ENCODE measurements around the gene STARD9. TPM values are rescaled to one million over a fixed set of nuclear protein-coding genes. Genes with fewer than 3 reads are reported as not detected.
"Not testable (repeated sequence)": the region's sequence is repeated elsewhere in the genome, so short reads cannot be mapped to it uniquely, and the experiment has no call there.

Gene STARD9
- polyA plus RNA-seq, 1 donor: 18.0 TPM

DNA sequence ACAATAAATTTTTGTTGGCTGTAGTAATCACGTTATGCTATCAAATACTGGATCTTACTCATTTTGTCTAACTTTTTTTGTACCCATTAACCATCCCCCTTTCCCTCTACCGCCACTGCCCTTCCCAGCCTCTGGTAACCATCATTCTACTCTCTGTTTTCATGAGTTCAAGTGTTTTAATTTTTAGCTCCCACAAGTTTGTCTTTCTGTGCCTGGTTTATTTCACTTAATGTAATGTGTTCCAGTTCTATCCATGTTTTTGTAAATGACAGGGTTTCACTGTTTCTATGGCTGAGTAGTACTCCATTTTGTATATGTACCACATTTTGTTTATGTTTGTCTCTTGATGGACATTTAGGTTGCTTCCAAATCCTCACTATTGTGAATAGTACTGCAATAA is 52.1 kb downstream of the STARD9 start:
- DNase-seq: no peak

DNA sequence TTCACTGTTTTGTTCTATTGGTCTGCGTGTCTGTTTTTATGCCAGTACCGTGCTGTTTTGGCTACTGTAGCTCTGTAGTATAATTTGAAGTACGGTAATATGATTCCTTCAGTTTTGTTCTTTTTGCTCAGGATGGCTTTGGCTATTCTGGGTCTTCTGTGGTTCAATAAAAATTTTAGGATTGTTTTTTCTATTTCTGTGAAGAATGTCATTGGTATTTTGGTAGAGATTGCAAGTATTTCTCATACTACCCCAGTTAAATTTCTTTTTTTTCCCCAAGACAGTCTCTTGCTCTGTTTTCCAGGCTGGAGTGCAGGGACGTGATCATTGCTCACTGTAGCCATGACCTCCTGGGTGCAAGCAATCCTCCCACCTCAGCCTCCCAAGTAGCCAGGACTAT is 53.4 kb downstream of the STARD9 start:
- DNase-seq: no peak

DNA sequence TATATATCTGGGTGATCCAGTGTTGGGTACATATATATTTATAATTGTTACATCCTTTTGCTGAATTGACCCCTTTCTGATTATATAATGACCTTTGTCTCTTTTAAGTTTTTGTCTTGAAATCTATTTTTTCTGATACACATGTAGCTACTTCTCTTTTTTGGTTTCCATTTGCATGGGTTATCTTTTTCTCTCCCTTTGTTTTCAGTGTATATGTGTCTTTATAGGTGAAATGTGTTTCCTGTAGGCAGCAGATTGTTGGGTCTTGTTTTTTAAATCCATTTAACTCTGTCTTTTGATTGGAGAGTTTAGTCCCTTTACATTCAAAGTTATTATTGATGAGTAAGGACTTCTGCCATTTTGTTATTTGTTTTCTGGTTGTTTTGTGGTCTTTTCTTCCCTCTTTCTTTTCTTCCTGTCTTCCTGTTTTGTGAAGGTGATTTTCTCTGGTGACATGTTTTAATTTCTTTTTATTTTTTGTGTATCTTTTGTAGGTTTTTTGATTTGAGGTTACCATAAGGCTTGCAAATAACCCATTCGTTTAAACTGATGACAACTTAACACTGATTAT is 56.8 kb downstream of the STARD9 start:
- DNase-seq: no peak

DNA sequence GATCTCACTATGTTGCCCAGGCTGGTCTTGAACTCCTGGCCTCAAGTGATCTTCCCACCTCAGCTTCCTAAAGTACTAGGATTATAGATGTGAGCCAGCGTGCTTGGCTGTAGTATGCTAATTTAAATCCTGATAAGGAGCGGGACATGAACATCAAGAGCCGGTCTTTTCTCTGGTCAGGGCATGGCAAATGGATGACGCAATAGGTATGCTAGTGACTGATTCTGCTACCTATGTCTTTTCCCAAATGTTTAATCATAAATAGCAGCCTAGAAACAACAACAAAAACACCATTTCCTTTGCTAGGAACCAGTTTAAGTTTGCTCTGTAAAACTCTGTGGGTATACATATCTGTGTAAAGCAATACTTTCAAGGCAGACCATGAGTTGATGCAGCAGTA is 64.7 kb downstream of the STARD9 start:
- no peak for DNase-seq

DNA sequence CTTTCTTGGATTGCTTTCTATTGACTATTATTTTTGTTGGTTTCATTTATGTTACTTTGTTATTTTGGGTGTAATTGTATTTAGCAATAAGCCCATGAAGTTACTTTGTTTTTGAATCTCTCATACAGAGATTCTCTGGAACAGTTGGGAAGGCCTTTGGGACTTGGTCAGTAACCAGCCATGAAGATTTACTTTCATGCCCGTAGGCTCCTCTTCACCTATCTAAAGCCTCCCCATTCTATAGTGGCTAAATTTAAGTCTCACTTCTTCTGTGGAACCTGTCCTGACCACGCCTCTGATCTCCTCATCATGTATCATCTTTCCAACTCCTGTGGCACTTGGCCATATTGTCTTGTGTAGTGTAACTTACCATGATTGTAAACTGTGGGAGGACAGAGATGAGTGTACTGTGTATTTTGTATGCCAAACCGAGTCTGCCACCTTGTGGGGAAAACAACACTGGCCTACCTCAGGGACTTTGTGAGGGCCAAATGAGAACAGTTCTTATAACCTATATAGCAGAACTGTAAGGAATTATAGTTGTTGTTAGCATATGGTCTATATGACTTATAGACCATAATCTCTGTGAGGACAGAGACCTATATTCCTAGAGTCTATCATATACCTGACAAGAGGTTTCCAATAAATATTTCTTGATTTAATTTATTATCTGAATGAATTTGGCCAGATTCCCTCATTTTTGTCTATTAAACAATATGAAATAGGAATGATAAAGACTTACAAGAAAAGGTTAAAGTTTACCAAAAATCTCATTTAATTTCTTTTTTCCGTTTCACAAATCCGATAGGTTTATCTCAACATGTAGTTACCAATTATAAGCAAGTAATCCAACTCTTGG is 75.0 kb downstream of the STARD9 start:
- DNase-seq: peak; percentile 82

DNA sequence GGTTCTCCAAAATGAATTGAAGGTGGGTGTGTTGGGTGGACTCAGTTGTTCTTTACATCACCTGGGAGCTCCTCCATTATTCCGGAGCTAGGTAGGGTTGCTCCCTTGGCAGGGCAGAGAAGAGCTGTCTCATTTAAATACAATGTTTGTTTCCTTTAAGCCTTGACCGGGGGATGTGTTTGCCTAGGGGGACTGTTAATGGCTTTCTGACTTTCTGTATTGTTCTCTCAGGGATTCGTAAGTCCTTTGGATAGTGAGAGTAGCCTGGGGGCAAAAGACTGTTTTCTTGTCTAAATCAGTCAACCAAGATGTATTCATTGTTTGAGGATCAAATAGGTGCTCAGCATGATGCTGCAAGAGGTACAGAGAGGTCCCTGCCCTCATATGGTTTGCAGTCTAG is 90.4 kb downstream of the STARD9 start:
- DNase-seq: no peak

DNA sequence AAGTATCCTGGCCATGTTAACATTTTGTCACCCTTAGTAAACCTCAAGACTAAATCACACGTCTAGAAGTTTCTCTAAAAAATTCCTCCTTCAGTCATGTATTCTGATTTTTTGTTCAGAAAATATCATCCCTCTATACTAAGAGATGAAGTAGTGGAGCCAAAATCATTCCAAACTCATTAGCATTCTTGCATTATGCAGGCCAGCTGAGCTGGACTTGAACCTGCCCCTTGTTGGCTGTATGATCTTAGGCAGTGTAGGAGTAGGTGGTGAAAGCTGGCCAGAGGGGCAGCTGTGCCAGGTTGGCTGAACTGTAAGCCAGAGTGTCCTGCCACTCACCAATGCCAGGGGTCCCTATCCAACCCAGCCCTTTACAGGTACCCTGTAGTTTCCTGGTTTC is 92.4 kb downstream of the STARD9 start:
- DNase-seq: no peak

DNA sequence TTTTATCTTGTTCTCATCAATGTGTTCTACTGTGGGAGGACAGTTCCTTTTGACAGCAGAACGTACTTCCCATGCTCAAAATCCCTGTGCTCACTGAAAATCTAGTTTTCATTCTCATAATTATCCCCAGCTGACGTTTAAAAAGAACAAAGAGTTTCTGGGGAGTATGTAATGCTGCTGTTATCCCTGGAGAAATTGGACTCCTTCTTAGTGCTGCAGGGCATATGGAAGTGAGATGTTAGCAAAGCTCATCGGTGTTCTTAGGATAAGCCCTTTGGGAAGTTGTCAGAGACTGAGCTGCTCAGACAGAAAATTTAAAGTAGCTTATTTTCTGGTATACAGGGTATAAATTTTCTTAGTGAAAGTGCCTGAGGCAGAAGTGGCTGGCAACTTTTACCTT is 95.0 kb downstream of the STARD9 start:
- DNase-seq: no peak

DNA sequence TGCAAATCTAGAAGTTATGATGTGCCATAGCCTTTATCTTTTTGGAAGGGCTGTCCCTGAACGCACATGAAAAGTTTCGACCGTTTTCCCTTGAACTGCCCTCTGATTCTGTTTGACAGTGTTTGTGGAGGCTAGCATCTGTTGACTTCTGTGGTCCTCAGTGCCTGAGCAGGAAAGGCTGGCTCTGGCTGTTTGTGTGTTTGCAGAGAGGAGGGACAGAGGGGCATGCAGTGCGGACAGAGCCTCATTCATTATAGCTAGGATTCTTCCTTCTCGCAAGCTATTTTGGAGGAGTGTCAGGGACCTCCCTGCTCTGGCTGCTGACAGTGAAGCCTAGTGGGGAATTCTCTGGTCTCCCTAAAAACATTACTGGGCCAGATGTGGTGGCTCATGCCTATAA is 97.0 kb downstream of the STARD9 start:
- DNase-seq: no peak

DNA sequence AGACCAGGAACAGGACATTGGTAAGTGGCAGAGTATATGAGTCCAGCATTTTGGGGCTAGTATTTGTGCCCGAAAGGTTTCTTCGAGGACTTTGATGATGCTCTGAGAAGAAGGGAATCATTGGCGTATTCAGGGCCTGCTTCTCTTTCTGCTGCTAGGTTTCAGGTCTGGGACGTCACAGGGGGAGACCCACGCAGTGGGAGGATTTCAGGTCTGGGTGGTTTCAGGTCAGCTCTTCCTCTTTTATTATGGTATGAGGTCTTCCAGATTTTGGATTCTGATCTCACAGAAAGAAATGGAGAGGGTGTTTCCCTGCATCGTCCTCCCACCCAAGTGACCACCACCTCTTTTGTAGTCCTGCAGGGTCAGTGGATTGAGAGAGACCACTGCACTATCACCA is 99.1 kb downstream of the STARD9 start:
- DNase-seq: no peak

DNA sequence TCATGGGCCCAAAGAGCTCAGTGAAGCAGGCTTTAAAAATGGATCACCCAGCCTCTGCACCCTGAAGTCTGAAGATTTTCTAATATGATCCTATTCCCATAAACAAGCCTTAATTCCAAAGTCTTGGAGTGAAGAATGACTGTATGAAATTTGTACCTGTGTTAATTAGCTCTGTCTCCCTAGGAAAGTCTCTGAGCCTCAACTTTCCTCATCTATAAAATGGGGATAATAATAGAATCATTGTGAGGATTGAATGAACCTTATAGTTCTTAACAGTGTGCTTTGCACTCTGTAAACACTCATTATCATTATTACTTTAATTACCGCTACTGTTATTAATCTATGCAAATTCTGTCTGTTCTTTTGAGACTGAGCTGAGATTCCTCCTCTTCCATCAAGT is 99.6 kb downstream of the STARD9 start:
- DNase-seq: no peak

DNA sequence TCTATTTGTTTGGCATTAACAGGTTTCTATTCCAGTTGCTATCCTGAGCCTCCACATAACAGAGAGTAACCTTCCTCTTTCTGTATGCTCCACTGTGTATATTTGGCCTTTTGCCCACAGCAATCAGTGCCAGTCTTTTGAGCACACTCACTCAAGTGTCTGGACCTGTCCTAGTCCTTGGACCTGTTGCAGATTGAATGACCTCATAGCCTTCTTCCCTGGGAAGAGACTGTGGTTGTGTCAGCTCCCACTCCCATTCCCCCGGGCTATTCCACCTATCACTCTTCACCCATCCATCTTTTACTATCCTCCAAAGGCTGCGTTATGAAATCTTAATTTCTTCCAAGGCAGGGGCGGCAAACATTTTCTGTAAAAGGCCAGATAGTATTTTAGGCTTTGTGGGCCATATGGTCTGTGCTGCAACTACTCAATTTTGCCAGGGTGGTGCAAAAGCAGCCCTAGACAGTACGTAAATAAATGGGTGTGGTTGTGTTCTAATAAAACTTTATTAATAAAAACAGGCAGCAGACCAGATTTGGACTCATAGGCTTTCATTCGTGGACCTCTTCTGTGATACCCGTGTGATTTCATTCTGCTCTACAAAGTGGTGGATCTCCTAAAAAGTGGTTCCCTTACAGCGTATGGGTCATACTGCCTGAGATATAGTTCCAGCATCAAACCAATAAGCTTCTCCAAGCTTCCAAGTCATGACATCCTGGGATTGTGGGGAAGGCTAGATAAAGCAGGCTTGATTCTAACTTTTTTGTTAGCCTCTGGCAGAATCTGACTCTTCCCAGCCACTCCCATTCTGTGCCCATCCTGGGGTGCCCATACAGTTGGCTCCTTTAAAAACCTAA is 104.1 kb downstream of the STARD9 start:
- DNase-seq: no peak

DNA sequence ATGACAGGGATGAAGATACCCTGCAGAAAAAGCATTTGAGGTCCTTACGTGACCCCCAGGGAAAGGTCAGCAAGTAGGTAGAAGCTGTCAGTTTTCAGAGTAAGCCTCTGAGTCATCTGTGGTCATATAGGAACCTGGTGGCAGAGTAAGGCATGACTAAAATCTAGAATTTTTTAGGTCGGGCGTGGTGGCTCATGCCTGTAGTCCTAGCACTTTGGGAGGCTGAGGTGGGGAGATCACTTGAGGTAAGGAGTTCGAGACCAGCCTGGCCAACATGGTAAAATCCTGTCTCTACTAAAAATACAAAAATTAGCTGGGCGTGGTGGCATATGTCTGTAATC is 104.7 kb downstream of the STARD9 start:
- DNase-seq: not testable (repeated sequence)

DNA sequence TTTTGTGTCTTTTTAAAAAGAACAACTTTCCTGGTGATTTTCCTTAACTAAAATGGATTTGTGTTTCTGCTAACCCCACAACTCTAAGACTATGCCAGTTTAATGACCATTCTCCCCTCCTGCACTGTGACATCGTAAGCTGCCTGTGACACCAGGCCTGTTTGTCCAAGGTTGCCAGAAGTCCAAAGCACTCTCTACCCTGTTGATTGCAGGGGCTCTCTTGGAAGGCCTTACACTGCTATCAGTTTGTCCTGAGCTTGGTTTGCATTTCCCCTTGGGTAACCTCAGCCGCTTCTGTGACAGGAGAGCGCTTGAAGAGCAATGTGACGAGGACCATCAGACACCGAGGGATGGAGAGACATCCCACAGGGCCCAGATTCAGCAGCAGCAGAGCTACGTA is 105.7 kb downstream of the STARD9 start:
- DNase-seq: no peak

DNA sequence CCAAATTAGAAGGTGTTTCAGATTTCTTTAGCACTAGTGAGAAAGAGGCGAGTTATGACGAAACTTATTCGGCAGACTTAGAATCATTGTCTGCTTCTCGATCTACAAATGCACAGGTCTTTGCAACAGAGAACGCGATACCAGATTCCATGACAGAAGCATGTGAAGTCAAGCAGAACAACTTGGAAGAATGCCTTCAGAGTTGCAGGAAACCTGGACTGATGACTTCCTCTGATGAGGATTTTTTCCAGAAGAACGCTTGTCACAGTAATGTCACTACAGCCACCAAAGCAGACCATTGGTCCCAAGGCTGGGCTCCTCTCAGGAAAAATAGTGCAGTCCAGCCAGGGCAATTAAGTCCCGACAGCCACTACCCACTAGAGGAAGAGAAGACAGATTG is 110.9 kb downstream of the STARD9 start:
- DNase-seq: no peak

DNA sequence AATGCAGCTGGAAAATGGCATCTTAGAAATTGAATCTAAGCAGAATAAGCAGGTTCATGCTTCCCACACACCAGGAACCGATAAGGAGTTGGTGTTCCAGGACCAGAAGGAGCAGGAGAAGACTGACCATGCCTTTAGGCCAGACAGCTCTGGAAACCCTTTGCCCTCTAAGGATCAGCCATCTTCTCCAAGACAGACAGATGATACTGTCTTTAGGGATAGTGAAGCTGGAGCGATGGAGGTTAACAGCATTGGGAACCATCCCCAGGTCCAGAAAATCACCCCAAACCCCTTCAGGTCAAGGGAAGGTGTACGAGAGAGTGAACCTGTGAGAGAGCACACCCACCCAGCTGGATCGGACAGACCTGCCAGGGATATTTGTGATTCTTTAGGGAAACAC is 112.3 kb downstream of the STARD9 start:
- DNase-seq: no peak

DNA sequence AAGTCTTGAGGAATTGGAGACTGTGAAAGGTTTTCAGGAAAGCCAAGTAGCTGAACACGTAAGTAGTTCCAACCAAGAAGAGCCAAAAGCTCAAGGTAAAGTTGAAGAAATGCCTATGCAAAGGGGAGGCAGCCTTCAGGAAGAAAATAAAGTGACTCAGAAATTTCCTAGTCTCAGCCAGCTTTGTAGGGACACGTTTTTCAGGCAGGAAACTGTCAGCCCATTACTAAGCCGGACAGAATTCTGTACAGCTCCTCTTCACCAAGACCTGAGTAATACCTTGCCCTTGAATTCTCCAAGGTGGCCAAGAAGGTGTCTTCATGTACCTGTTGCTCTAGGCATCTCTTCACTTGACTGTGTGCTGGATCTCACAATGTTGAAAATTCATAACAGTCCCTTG is 112.9 kb downstream of the STARD9 start:
- no peak for DNase-seq

DNA sequence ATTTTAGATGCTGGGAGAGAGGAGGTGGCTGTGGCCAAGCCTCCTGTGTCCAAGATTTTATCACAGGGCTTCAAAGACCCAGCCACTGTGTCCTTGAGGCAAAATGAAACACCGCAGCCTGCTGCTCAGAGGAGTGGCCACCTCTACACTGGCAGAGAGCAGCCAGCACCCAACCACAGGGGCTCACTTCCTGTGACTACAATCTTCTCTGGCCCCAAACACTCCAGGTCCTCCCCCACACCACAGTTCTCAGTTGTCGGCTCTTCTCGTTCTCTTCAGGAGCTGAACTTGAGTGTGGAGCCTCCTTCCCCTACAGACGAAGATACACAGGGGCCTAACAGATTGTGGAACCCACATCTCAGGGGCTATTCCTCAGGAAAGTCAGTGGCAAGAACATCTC is 115.9 kb downstream of the STARD9 start:
- no peak for DNase-seq

DNA sequence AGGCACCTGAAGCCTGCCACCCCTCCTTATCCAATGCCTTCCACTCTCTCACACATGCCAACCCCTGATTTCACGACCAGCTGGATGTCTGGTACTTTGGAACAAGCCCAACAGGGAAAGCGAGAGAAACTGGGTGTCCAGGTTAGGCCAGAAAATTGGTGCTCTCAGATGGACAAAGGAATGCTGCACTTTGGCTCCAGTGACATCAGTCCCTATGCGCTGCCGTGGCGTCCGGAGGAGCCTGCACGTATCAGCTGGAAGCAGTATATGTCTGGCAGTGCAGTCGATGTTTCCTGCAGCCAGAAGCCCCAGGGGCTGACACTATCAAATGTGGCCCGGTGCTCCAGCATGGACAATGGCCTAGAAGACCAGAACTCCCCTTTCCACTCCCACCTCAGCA is 116.4 kb downstream of the STARD9 start:
- DNase-seq: no peak

DNA sequence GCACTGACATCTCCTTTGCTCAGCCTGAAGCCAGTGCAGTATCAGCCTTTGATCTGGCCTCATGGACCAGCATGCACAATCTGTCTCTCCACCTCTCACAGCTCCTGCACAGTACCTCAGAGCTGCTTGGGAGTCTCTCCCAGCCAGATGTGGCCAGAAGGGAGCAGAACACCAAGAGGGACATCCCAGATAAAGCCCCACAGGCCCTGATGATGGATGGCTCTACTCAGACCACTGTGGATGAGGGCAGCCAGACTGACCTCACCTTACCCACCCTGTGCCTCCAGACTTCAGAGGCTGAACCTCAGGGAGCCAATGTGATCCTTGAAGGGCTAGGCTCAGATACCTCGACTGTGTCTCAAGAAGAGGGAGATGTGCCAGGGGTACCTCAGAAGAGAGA is 117.1 kb downstream of the STARD9 start:
- DNase-seq: no peak

DNA sequence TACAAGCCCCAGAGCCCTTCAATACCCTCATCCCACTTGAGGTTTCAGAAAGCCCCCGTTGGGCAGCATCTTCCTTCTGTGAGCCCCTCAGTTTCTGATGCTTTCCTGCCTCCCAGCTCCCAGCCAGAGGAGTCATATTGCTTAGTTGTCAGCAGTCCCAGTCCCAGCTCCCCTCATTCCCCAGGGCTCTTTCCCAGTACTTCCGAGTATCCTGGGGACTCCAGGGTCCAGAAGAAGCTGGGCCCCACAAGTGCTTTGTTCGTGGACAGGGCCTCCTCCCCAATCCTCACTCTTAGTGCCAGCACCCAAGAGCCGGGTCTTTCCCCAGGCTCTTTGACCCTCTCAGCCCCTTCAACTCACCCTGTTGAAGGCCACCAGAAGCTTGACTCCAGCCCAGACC is 117.6 kb downstream of the STARD9 start:
- DNase-seq: no peak

DNA sequence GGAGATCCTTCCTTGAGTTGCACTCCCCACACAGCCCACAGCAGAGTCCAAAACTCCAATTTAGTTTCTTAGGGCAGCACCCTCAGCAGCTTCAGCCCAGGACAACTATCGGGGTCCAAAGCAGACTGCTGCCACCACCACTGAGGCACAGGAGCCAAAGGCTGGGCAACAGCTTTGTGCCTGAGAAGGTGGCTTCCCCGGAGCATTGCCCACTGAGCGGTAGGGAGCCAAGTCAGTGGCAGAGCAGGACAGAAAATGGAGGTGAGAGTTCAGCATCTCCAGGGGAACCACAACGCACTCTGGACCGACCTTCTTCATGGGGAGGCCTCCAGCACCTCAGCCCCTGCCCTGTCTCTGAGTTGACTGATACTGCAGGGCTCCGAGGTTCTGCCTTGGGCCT is 118.1 kb downstream of the STARD9 start:
- no peak for DNase-seq

DNA sequence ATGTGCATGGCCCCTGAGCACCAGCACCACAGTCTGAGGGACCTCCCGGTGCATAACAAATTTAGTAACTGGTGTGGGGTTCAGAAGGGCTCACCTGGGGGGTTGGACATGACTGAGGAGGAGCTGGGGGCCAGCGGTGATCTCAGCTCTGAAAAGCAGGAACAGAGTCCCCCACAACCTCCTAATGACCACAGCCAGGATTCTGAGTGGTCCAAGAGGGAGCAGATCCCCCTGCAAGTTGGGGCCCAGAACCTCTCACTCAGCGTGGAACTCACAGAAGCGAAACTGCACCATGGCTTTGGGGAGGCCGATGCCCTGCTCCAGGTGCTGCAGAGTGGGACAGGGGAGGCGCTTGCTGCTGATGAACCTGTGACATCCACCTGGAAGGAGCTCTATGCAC is 118.5 kb downstream of the STARD9 start:
- no peak for DNase-seq

DNA sequence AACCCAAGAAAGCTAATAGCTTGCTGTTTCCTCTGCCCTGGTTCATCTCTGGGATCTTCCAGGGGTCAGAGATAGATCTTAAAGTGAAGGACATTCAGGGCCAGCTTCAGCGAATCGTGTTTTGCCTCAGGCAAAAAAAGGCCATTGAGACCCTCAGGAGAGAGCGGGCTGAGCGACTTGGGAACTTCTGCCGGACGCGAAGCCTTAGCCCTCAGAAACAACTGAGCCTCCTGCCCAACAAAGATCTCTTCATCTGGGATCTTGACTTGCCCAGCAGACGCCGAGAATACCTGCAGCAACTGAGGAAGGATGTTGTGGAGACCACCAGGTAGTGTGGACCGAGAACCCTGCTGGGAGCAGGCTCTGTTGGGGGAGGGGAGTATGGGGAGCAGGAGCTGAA is 119.0 kb downstream of the STARD9 start:
- DNase-seq: no peak
